CD8-positive, alpha-beta memory T cell (primary cell): ENCODE data around the gene HOXA7. TPM values are rescaled to one million over a fixed set of nuclear protein-coding genes. Genes with fewer than 3 reads are reported as not detected.

Experiments used
- CTCF ChIA-PET: fragments of 350-600 bp; sonication (Branson Sonifier 250); formaldehyde crosslinking; loops from one replicate; lab custom pipeline; 2021; ENCODE audit warnings: antibody characterized with exemption; lab: Charles Lee
- POLR2A ChIA-PET: fragments of 350-600 bp; sonication (Branson Sonifier 250); formaldehyde crosslinking; loops from one replicate; lab custom pipeline; 2021; ENCODE audit warnings: antibody characterized with exemption; lab: Charles Lee
- DNase-seq, 5 donors: peaks; one replicate each; pipeline versions ENCODE4 v3.0.0 to v3.0.0-alpha.2; 2020 to 2022; ENCODE audit warnings: mixed read lengths in 1 of 5
- H3K27ac ChIP-seq: one replicate; pipeline ENCODE4 v1.7.0; 2013; ENCODE audit warnings: low read depth, mild to moderate bottlenecking, low read length, moderate library complexity
- H3K27me3 ChIP-seq: 2 replicates; pipeline ENCODE4 v1.7.0; 2013; ENCODE audit warnings: low read length, mild to moderate bottlenecking; ENCODE audit not compliant: insufficient read depth, poor library complexity, severe bottlenecking
- H3K36me3 ChIP-seq: 2 replicates; pipeline ENCODE4 v1.7.0; 2013; ENCODE audit warnings: mild to moderate bottlenecking, low read length, moderate library complexity; ENCODE audit not compliant: insufficient read depth
- H3K4me1 ChIP-seq: 2 replicates; pipeline ENCODE4 v1.7.0; 2013; ENCODE audit warnings: mild to moderate bottlenecking, low read length, moderate library complexity; ENCODE audit not compliant: insufficient read depth
- H3K4me3 ChIP-seq: 2 replicates; pipeline ENCODE4 v1.7.0; 2013; ENCODE audit warnings: mild to moderate bottlenecking, low read length
- H3K9me3 ChIP-seq: 2 replicates; pipeline ENCODE4 v1.7.0; 2013; ENCODE audit warnings: mild to moderate bottlenecking, low read length
- H3K27ac Mint-ChIP-seq, 8 donors: one replicate each; pipeline ENCODE4 v1.8.0; 2020 to 2021; ENCODE audit warnings: mixed read lengths in 8 of 8, mild to moderate bottlenecking in 6 of 8, inconsistent platforms in 3 of 8, moderate library complexity in 3 of 8
- H3K27me3 Mint-ChIP-seq, 2 donors: one replicate each; pipeline ENCODE4 v1.8.0; 2020 to 2021; ENCODE audit warnings: mixed read lengths in 2 of 2, mild to moderate bottlenecking in 1 of 2, moderate library complexity in 1 of 2
- H3K36me3 Mint-ChIP-seq, 3 donors: one replicate each; pipeline ENCODE4 v1.8.0; 2020 to 2021; ENCODE audit warnings: mixed read lengths in 3 of 3, inconsistent platforms in 1 of 3, mild to moderate bottlenecking in 1 of 3
- H3K4me1 Mint-ChIP-seq, 3 donors: one replicate each; pipeline ENCODE4 v1.8.0; 2020 to 2021; ENCODE audit warnings: mixed read lengths in 3 of 3, inconsistent platforms in 1 of 3, mild to moderate bottlenecking in 1 of 3
- H3K4me3 Mint-ChIP-seq, 7 donors: one replicate each; pipeline ENCODE4 v1.8.0; 2020 to 2021; ENCODE audit warnings: mixed read lengths in 7 of 7, mild to moderate bottlenecking in 6 of 7, moderate library complexity in 4 of 7, inconsistent platforms in 2 of 7
- H3K9me3 Mint-ChIP-seq, 5 donors: one replicate each; pipeline ENCODE4 v1.8.0; 2020 to 2022; ENCODE audit warnings: mixed read lengths in 5 of 5, mild to moderate bottlenecking in 3 of 5, moderate library complexity in 2 of 5, inconsistent platforms in 1 of 5
- polyA plus RNA-seq: library from polyadenylated mRNA; unstranded; fragments of 300-500 nt; fragmentation: Illumina TruSeq; gene quantifications from one replicate; pipeline ENCODE4 v1.2.3, GENCODE V29; 2021
- total RNA-seq, 2 experiments: library from RNA; stranded (reverse); gene quantifications; one replicate each; pipeline ENCODE4 v1.2.3, GENCODE V29; 2021

Gene HOXA7
- total and polyA plus RNA-seq, 3 experiments from 2014 or later: not detected

DNA sequence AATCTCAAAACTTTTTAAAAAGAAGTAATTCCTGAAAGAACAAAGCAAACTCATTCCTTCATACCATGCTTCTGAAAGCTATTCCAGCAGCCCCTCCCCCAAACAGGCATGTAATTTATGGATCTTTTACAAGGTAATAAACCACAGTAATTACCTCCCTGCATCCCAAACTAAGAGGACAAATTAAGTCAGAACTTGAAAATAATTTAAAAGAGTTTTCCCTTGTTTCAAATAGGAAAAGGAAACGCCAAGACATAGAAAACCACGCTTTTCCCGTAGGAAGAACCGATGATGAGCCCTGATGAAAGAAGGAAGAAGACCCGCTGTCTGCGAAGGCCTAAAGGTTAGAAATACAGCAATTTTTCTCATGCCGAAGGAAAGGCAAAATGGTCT, 34.8 kb downstream of the HOXA7 start:
- Mint-ChIP-seq H3K27ac (no peak overlapping the region), H3K36me3 (no peaks in the 10 kb centered on the region), H3K9me3 (no peaks in the 10 kb centered on the region), H3K27me3 (peaks cover 19 to 42% of the 10 kb centered on the region in 2 donors), H3K4me3 (no peak overlapping the region), H3K4me1 (no peaks in the 10 kb centered on the region)
- Histone ChIP-seq H3K27me3 (peaks cover 5% of the 10 kb centered on the region), H3K9me3 (no peaks in the 10 kb centered on the region), H3K36me3 (no peaks in the 10 kb centered on the region), H3K27ac (no peak overlapping the region), H3K4me1 (no peaks in the 10 kb centered on the region), H3K4me3 (no peak overlapping the region)
- DNase-seq: no peak
- CTCF ChIA-PET: no interaction called here
- POLR2A ChIA-PET: no interaction called here

DNA sequence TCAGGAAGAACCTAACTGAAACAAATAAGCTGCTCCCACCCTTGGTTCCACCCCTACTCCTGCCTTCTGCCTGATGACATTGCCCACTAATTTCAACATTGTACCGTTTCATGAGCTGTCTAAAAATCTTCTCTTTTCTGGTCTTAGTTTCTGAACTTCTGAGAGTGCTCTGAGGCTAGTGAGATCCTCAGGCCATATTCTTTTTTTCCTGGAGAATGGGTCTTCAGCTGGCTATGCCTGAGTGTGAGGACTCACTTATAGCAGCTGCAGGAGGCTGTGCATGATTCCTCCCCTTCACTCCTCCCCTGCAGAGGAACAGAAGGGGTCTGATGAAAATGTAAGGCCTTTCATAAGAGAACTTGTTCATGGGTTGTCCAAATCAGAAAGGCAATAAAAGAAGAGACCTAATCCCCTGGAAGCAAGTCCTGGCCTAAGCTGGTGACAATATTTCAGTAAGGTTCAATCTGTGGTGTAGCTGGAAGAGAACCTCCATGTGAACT, 37.0 kb downstream of the HOXA7 start:
- no peaks in the 10 kb centered on the region for H3K4me1 ChIP-seq
- no peaks in the 10 kb centered on the region for H3K27me3 ChIP-seq
- H3K36me3 ChIP-seq: no peaks in the 10 kb centered on the region
- no peak overlapping the region for H3K27ac ChIP-seq
- H3K9me3 ChIP-seq: no peaks in the 10 kb centered on the region
- Mint-ChIP-seq H3K36me3 (no peaks in the 10 kb centered on the region), H3K27me3 (peaks cover 9 to 22% of the 10 kb centered on the region in 2 donors), H3K9me3 (no peaks in the 10 kb centered on the region), H3K4me3 (no peak overlapping the region), H3K27ac (no peak overlapping the region), H3K4me1 (no peaks in the 10 kb centered on the region)
- no peak for DNase-seq
- ChIA-PET POLR2A (no interaction called here), CTCF (no interaction called here)
- H3K4me3 ChIP-seq: no peak overlapping the region

DNA sequence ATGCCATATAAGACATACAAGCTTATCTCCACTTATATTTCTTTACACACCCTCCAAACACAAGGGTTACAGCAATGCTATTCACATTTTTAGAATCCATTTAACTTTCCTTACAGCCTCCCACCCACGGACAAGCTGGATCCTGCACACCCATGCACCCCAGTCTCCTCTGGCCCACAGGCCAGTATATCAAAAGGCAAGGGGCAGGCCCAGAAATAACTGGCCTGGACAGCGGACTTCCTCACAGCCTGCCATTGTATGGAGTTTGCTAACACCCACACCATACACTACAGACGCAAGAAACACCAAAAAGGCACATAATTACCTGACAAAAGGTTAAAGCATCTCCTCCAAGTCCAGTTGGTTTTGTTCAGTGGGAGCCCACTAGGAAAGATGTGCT, 37.9 kb downstream of the HOXA7 start:
- Histone ChIP-seq H3K4me3 (no peak overlapping the region), H3K27me3 (no peaks in the 10 kb centered on the region), H3K36me3 (no peaks in the 10 kb centered on the region), H3K27ac (no peak overlapping the region), H3K4me1 (no peaks in the 10 kb centered on the region), H3K9me3 (no peaks in the 10 kb centered on the region)
- Mint-ChIP-seq H3K9me3 (no peaks in the 10 kb centered on the region), H3K36me3 (no peaks in the 10 kb centered on the region), H3K4me1 (no peaks in the 10 kb centered on the region), H3K27ac (no peak overlapping the region), H3K4me3 (no peak overlapping the region), H3K27me3 (peaks cover 8 to 17% of the 10 kb centered on the region in 2 donors)
- no peak for DNase-seq
- CTCF ChIA-PET: no interaction called here
- POLR2A ChIA-PET: no interaction called here

DNA sequence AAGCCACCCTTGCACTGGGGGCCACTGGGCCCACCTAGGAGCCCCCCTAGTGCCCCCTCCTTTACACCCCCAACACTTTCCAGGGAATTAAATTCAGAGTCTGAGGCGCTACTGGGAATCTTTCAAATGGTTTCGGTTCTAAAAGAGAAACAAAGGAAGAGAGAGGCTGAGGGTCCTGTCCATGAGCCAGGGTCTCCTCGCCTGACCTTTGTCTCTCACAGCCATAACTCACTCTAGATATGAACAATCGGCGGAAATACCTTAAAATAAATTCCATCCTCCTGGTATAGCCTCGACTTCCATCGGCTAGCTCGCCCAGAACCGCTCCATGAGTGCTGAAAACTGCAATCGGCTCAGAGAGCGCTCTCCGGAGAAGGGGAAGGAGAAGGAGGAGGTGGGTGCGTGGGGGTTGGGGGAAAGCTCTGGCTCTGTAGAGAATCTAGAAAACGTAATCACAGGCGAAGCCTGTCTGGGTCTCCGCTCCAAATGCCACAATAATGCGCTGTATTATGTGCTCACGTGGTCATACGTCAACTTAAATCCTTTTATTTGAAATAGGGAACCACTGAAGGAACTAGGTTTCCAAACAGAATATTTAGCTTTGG, 38.5 kb downstream of the HOXA7 start:
- Histone ChIP-seq H3K36me3 (no peaks in the 10 kb centered on the region), H3K4me1 (no peaks in the 10 kb centered on the region), H3K27me3 (no peaks in the 10 kb centered on the region), H3K27ac (no peak overlapping the region), H3K4me3 (no peak overlapping the region), H3K9me3 (no peaks in the 10 kb centered on the region)
- no peaks in the 10 kb centered on the region for H3K36me3 Mint-ChIP-seq
- no peak overlapping the region for H3K4me3 Mint-ChIP-seq
- no peaks in the 10 kb centered on the region for H3K4me1 Mint-ChIP-seq
- H3K9me3 Mint-ChIP-seq: no peaks in the 10 kb centered on the region
- DNase-seq: no peak
- peaks cover 10 to 17% of the 10 kb centered on the region in 2 donors for H3K27me3 Mint-ChIP-seq
- CTCF ChIA-PET: no interaction called here
- POLR2A ChIA-PET: no interaction called here
- no peak overlapping the region for H3K27ac Mint-ChIP-seq

DNA sequence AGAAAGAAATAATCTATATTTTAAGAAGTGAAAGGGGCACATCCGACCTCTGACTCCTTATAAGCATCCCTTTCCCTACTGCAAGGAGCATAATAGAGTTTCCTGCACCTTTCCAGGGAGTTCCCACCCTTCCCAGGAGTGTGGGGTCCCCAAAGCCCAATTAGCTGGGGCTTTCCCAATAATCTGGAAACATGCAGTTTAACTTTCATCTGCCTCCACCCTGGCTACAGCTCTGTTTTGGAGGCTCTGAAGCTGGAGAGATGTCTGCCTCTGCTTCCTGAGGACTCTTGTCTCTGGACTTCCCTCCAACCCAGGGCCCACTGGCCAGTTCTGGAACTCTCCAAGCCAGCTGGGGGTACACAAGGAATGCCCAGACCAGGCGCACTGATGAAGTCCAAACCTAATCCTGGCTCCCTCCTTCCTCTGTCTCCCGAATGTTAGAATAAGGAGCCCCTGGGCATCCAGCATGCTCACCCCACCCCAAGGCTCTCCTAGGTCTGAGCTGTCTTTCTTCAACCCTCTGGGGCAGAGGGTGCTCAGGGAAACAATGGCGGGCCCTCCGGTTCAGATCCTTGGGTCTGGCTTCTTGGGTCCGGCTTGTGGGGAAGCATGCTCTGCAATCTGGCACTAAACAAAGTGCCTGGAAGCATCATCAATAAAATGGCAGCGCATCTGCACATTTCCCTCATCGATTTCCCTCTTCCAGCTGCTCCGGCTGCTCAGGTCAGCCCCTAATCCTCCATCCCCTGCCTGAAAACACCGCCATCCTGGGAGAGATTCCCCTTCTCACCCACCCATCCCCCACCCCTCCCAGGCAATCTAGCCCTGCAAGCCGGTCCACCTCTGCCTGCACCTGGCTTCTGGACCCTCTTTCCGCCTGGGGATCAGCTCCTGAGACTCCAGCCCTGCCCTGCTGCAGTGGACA, 39.3 kb downstream of the HOXA7 start:
- Mint-ChIP-seq H3K4me1 (no peaks in the 10 kb centered on the region), H3K36me3 (no peaks in the 10 kb centered on the region)
- CTCF ChIA-PET: no interaction called here

DNA sequence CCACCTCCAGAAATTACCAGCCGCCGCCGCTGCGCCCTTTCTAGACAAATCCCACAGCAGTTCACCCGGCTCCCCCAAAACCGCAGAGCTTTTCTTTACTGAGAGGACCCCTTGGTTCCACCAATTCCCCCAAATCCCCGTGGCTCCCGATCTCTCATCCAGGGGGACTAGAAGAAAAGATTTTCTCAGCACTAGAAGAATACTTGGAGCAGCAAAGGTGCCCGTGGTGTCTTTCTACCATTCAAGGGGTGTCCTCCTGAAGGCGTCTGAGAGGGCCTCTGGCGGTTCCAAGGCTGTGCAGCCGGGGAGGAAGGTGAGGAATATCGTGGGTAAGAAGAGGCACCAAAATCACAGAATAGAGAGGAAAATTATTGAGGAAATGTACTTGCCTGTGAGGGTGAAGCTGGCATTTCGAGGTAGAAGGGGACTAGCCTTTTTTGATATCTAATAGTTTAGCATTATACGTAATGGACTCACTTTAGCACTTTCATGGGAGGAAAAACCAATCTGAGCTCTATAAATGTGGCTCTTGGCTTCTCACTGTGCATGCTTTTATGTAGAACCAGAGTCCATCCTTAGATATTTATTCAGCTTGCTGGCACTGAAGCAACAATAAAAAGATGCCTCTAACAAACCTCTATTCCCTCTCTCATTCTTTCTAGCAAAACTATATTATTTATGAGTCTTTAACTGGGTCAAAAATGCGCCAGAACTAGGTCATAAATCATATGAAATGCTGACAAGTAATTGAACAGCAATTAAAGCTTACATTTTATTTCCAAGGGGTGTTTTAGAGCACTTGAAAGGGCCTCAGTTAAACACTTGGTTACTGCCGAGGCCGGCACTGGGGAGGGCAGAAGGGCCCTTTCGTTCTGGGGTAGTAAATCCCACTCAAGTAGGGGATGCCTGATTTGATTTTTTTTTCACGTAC, 40.2 kb downstream of the HOXA7 start:
- H3K36me3 Mint-ChIP-seq: no peaks in the 10 kb centered on the region
- H3K27ac Mint-ChIP-seq: peak overlapping the region in 1 of 8 donors; percentile 21
- Histone ChIP-seq H3K36me3 (no peaks in the 10 kb centered on the region), H3K27ac (no peak overlapping the region), H3K9me3 (no peaks in the 10 kb centered on the region), H3K4me1 (no peaks in the 10 kb centered on the region), H3K27me3 (no peaks in the 10 kb centered on the region), H3K4me3 (no peak overlapping the region)
- no peaks in the 10 kb centered on the region for H3K4me1 Mint-ChIP-seq
- POLR2A ChIA-PET: no interaction called here
- peaks cover 13 to 25% of the 10 kb centered on the region in 2 donors for H3K27me3 Mint-ChIP-seq
- no peak for DNase-seq
- H3K4me3 Mint-ChIP-seq: no peak overlapping the region
- CTCF ChIA-PET: no interaction called here
- no peaks in the 10 kb centered on the region for H3K9me3 Mint-ChIP-seq

More for the DNA sequence above, 39.3 kb downstream of the HOXA7 start:
- Mint-ChIP-seq H3K27ac (no peak overlapping the region), H3K27me3 (peaks cover 11 to 18% of the 10 kb centered on the region in 2 donors), H3K9me3 (no peaks in the 10 kb centered on the region), H3K4me3 (no peak overlapping the region)
- H3K27ac ChIP-seq: no peak overlapping the region
- no peaks in the 10 kb centered on the region for H3K4me1 ChIP-seq
- H3K4me3 ChIP-seq: no peak overlapping the region
- DNase-seq: no peak
- POLR2A ChIA-PET: no interaction called here
- no peaks in the 10 kb centered on the region for H3K9me3 ChIP-seq
- H3K27me3 ChIP-seq: no peaks in the 10 kb centered on the region
- no peaks in the 10 kb centered on the region for H3K36me3 ChIP-seq

DNA sequence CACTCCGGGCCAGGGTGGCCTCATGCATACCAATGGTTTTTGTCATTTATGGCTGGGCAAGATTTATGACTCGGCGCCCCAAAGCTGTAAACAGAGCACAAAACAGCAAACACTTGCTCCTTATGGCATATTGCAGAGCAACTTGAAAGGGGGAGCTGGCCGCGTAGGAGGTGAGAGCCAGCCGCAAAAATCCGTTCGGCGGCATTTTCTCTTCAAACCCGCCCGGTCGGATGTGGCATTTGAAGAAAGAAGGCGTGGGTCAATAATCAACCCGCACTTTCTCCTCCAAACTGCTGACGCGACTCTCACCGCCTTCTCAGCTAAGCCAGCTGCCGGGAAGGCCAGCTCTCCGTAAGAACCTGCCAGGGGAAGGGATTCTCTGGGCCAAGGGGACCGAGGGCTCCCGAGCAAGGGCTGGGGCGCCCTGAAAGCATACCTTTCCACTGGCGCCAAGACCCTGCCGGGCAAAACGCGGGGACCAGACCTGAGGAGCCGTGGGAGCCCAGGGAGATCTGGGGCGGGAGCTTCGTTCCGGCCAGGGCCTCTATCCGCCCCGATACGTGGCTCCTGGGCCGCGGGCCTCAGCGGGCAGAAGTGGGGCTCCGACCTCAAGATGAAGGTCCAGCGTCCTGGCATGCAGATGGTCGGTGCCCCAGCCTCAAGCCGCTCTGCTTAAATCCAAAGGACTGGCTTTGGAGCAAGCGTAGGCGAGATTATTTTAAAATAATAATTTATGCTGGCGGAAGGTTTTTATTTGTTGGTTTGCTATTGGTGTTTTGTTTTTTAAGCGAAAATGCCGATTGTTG, 41.1 kb downstream of the HOXA7 start:
- no peaks in the 10 kb centered on the region for H3K4me1 Mint-ChIP-seq
- no peaks in the 10 kb centered on the region for H3K9me3 ChIP-seq

More for the DNA sequence above, 41.1 kb downstream of the HOXA7 start:
- no peak overlapping the region for H3K27ac ChIP-seq
- ChIA-PET POLR2A (no interaction called here), CTCF (no interaction called here)
- no peak for DNase-seq
- Mint-ChIP-seq H3K4me3 (no peak overlapping the region), H3K27me3 (peaks cover 13 to 25% of the 10 kb centered on the region in 2 donors), H3K36me3 (no peaks in the 10 kb centered on the region), H3K27ac (no peak overlapping the region), H3K9me3 (no peaks in the 10 kb centered on the region)
- no peaks in the 10 kb centered on the region for H3K36me3 ChIP-seq
- no peak overlapping the region for H3K4me3 ChIP-seq
- no peaks in the 10 kb centered on the region for H3K27me3 ChIP-seq
- no peaks in the 10 kb centered on the region for H3K4me1 ChIP-seq
